Measurements from ENCODE around the gene RBFOX2. TPM values are rescaled to one million over a fixed set of nuclear protein-coding genes. Genes with fewer than 3 reads are reported as not detected.
A peak's percentile ranks its signal among the peaks of the same experiment; 100 is the strongest.

Gene RBFOX2
- total RNA-seq, 1 donor from 2014 or later, result 126 TPM

DNA sequence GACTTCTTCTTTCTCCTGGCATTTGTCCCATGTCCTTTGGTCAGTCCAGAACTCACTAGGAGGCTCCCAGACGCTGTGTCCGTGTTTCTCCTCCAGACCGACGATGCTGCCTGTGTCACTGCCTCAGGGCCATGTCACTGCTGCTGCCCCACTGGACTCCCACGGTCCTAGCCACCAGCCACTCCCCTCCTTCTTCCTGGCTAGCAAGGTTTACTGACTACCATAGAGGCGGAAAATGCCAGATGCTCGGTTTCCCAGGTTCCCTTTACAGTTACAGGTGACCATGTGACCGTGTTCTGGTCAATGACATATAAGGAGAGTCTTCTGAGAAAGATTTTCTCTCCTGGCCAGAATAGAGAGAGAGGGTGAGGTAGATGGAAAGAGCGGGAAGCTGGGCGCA, 40.7 kb upstream of the RBFOX2 start:
- peaks cover 20% of the 10 kb centered on the region for H3K4me1 Mint-ChIP-seq
- H3K27ac Mint-ChIP-seq (ENCODE audit: unreplicated experiment), result no peak overlapping the region
- no peak for DNase-seq (ENCODE audit: low read depth, low spot score)
- H3K9me3 Mint-ChIP-seq, result no peaks in the 10 kb centered on the region
- H3K36me3 Mint-ChIP-seq (ENCODE audit: low read depth), result no peaks in the 10 kb centered on the region
- no peak for TF ChIP-seq CTCF (conservative IDR thresholded peaks at IDR 0.05)
- H3K4me3 Mint-ChIP-seq, result no peak overlapping the region
- no peaks in the 10 kb centered on the region for H3K27me3 Mint-ChIP-seq (ENCODE audit: low read depth)

DNA sequence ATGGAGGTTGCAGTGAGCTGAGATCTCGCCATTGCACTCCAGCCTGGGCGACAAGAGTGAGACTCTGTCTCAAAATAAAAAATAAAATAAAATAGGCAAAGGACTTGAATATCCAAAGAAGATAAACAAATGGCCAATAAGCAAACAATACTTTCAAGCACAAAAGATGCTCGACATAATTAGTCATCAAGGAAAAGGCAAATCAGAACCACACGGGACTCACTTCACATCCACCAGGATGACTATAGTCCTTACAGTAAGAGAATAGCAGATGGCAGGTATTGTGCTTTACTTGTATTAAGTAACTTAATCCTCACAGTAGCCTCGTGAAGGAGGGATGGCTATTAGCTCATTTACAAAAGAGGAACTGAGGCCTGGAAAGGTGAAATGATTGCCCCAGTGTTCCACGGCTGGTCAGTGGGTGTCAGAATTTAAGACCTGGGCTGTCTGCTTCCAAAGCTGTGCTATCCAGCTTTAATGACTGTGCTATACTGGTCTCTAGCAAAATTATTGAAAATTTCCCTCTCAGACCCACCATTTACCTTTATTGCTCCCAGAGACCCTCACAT, 40.2 kb upstream of the RBFOX2 start:
- H3K4me1 Mint-ChIP-seq, result peaks cover 20% of the 10 kb centered on the region
- no peak overlapping the region for H3K4me3 Mint-ChIP-seq
- H3K27ac Mint-ChIP-seq (ENCODE audit: unreplicated experiment), result no peak overlapping the region
- no peaks in the 10 kb centered on the region for H3K27me3 Mint-ChIP-seq (ENCODE audit: low read depth)
- no peaks in the 10 kb centered on the region for H3K36me3 Mint-ChIP-seq (ENCODE audit: low read depth)
- TF ChIP-seq CTCF (conservative IDR thresholded peaks at IDR 0.05), result no peak
- H3K9me3 Mint-ChIP-seq, result no peaks in the 10 kb centered on the region
- no peak for DNase-seq (ENCODE audit: low read depth, low spot score)

DNA sequence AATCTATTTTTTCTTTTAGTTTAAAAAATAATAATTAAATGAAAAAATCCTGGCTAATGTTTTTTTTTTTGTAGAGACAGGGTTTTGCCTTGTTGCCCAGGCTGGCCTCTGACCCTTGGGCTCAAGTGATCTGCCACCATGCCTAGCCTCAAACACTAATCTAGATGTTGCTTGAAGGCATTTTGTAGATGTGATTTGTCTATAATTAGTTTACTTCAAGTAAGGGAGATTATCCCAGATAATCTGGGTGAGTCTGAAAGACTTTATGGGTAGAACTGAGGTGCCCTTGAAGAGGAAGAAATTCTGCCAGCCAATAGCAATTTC, 38.6 kb upstream of the RBFOX2 start:
- H3K4me1 Mint-ChIP-seq, result peaks cover 20% of the 10 kb centered on the region
- H3K36me3 Mint-ChIP-seq (ENCODE audit: low read depth), result no peaks in the 10 kb centered on the region
- H3K9me3 Mint-ChIP-seq, result no peaks in the 10 kb centered on the region
- no peak for DNase-seq (ENCODE audit: low read depth, low spot score)
- peak overlapping the region; percentile 84 for H3K27ac Mint-ChIP-seq (ENCODE audit: unreplicated experiment)
- no peaks in the 10 kb centered on the region for H3K27me3 Mint-ChIP-seq (ENCODE audit: low read depth)
- H3K4me3 Mint-ChIP-seq, result peak overlapping the region; percentile 52
- no peak for TF ChIP-seq CTCF (conservative IDR thresholded peaks at IDR 0.05)

- no peaks in the 10 kb centered on the region for H3K9me3 Mint-ChIP-seq
- peak overlapping the region; percentile 85 for H3K4me3 Mint-ChIP-seq
- peak; percentile 89 for DNase-seq (ENCODE audit: low read depth, low spot score)
- H3K27ac Mint-ChIP-seq (ENCODE audit: unreplicated experiment), result peak overlapping the region; percentile 97
- no peaks in the 10 kb centered on the region for H3K36me3 Mint-ChIP-seq (ENCODE audit: low read depth)
- TF ChIP-seq CTCF (conservative IDR thresholded peaks at IDR 0.05), result peak; percentile 100
- H3K4me1 Mint-ChIP-seq, result peaks cover 20% of the 10 kb centered on the region
- H3K27me3 Mint-ChIP-seq (ENCODE audit: low read depth), result no peaks in the 10 kb centered on the region
These were observed 37.3 kb upstream of the RBFOX2 start for GRCh38 chr22:36065775-36066544.

DNA sequence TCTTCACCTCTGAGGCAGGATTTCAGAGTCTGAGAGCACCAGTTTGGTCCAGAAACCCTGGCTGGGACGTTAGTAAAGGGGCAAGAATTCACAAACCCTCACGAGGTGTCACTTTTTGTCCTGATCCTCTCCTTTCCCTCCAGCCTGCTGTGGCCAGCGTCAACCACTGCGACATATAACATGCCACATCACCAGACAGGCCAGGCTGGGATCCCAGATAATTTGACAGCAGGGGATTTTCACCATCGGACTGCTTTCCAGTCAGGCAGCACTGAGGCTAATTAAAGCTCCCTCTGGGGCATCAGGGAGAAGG, 36.8 kb upstream of the RBFOX2 start:
- H3K27ac Mint-ChIP-seq (ENCODE audit: unreplicated experiment), result peak overlapping the region; percentile 97

More for the DNA sequence above, 36.8 kb upstream of the RBFOX2 start:
- H3K36me3 Mint-ChIP-seq (ENCODE audit: low read depth), result no peaks in the 10 kb centered on the region
- H3K4me1 Mint-ChIP-seq, result peaks cover 20% of the 10 kb centered on the region
- H3K4me3 Mint-ChIP-seq, result peak overlapping the region; percentile 85
- no peaks in the 10 kb centered on the region for H3K27me3 Mint-ChIP-seq (ENCODE audit: low read depth)
- no peak for DNase-seq (ENCODE audit: low read depth, low spot score)
- H3K9me3 Mint-ChIP-seq, result no peaks in the 10 kb centered on the region
- TF ChIP-seq CTCF (conservative IDR thresholded peaks at IDR 0.05), result no peak

Data from neural crest cell (in vitro differentiated cells).